Uterus (tissue), 4 donors: Measurements from ENCODE around the gene ANKRD23. TPM values are rescaled to one million over a fixed set of nuclear protein-coding genes. Genes with fewer than 3 reads are reported as not detected.

ENCODE experiments used
- DNase-seq, 2 donors: peaks; one replicate each; pipeline ENCODE4 v3.0.0-alpha.2; 2019 to 2020
- H3K27ac ChIP-seq, 2 donors: fragments of 200-600 bp; sonication (generic); 1 replicate in 1 of 2; 2 replicates in 1 of 2; pipeline ENCODE4 v1.5.1; 2016 to 2018
- H3K27me3 ChIP-seq, 2 donors: fragments of 200-600 bp; sonication (generic); one replicate each; pipeline ENCODE4 v1.5.1; 2018 to 2019; ENCODE audit warnings: control low read depth in 1 of 2
- H3K36me3 ChIP-seq, 2 donors: fragments of 200-600 bp; sonication (generic); one replicate each; pipeline ENCODE4 v1.5.1; 2019; ENCODE audit warnings: control low read depth in 1 of 2
- H3K4me1 ChIP-seq, 2 donors: fragments of 200-600 bp; sonication (generic); one replicate each; pipeline ENCODE4 v1.5.1; 2018 to 2019; ENCODE audit warnings: control low read depth in 1 of 2
- H3K4me3 ChIP-seq, 2 donors: fragments of 200-600 bp; sonication (generic); 1 replicate in 1 of 2; 2 replicates in 1 of 2; pipeline ENCODE4 v1.5.1; 2018 to 2019; ENCODE audit warnings: mild to moderate bottlenecking in 1 of 2
- H3K9me3 ChIP-seq, 2 donors: fragments of 200-600 bp; sonication (generic); one replicate each; pipeline ENCODE4 v1.5.1; 2019; ENCODE audit warnings: control low read depth in 1 of 2
- POLR2A ChIP-seq, 2 donors: fragments of 450-650 bp; IDR thresholded peaks; one replicate each; pipeline ENCODE4 v1.6.1; 2016; ENCODE audit warnings: antibody characterized with exemption in 2 of 2, mild to moderate bottlenecking in 1 of 2, moderate library complexity in 1 of 2
- intact Hi-C: fragments of 100-400 bp; cut with DNase I; formaldehyde crosslinking; loops from one replicate; pipeline ENCODE4 v1.15.1; 2023; ENCODE audit warnings: low total_unique reads
- total RNA-seq, 4 donors: library from RNA; depleted of rRNA in 3 of 4; stranded (reverse); fragments of >200 nt in 3 of 4; gene quantifications; one replicate each; pipeline versions ENCODE4 v1.1.0 to v1.2.4, GENCODE V29; 2014 to 2023
- TF ChIP-seq, protein P1 (sequence below), 4 experiments: fragments of 200-600 bp in 2 of 4; fragments of 450-650 bp in 2 of 4; sonication (generic) in 2 of 4; IDR thresholded peaks; one replicate each; pipeline ENCODE4 v1.5.1; 2016 to 2019; ENCODE audit warnings: antibody characterized with exemption in 4 of 4, mild to moderate bottlenecking in 2 of 4, moderate library complexity in 1 of 4
- donor health status: DM: yes; HTN: yes; CAD: no.

Gene ANKRD23
- total RNA-seq, 4 donors from 2014 or later: 4.4 to 23.2 (median 8.6) TPM

DNA sequence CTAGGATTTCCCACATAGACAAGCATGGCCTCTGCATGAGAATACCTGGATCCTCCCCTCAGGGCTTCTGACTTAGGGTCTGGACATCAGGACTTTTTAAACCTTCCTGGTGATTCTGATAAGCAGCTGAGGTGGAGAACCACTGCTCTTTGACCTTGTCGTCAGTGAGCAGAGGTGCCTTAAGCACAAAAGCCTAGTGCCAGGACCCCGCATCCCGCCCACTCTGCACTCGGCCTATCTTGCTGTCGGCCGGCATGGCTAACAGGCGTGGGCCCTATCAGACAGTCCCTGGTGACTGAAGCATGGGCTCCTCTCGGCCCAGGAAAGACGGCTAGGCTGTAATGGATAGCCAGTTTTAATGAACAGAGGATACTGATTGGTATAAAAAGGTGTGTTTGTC, 6.2 kb downstream of the ANKRD23 start:
- intact Hi-C loops: no loop called here
- H3K27me3 ChIP-seq: no peaks in the 10 kb centered on the region
- no peaks in the 10 kb centered on the region for H3K9me3 ChIP-seq
- TF ChIP-seq, protein P1, sequence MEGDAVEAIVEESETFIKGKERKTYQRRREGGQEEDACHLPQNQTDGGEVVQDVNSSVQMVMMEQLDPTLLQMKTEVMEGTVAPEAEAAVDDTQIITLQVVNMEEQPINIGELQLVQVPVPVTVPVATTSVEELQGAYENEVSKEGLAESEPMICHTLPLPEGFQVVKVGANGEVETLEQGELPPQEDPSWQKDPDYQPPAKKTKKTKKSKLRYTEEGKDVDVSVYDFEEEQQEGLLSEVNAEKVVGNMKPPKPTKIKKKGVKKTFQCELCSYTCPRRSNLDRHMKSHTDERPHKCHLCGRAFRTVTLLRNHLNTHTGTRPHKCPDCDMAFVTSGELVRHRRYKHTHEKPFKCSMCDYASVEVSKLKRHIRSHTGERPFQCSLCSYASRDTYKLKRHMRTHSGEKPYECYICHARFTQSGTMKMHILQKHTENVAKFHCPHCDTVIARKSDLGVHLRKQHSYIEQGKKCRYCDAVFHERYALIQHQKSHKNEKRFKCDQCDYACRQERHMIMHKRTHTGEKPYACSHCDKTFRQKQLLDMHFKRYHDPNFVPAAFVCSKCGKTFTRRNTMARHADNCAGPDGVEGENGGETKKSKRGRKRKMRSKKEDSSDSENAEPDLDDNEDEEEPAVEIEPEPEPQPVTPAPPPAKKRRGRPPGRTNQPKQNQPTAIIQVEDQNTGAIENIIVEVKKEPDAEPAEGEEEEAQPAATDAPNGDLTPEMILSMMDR (IDR thresholded peaks at IDR 0.05): no peak
- TF ChIP-seq POLR2A (IDR thresholded peaks at IDR 0.05): no peak
- DNase-seq: no peak
- H3K4me1 ChIP-seq: peaks cover 0 to 5% of the 10 kb centered on the region in 2 donors
- H3K36me3 ChIP-seq: no peaks in the 10 kb centered on the region
- no peak overlapping the region for H3K4me3 ChIP-seq
- H3K27ac ChIP-seq: no peak overlapping the region

DNA sequence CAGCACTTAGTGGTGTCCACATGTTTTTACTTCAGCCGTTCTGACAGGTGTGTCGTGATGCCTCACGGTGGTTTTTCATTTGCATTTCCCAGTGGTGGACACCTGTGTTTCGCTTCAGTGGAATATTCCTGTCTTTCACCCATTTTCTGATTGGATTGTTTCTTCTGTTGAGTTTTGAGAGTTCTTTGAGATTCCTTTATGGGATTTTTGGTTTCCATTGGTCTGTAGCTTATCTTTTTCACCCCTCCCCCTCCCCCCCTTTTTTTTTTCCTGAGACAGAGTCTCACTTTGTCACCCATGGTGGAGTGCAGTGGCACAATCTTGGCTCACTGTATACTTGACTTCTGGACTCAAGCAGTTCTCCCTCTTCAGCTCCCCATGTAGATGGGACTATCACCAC, 8.0 kb downstream of the ANKRD23 start:
- no peak overlapping the region for H3K27ac ChIP-seq
- intact Hi-C loops: no loop called here
- no peak for DNase-seq
- no peaks in the 10 kb centered on the region for H3K9me3 ChIP-seq
- H3K36me3 ChIP-seq: no peaks in the 10 kb centered on the region
- H3K4me3 ChIP-seq: no peak overlapping the region
- TF ChIP-seq, protein P1 (IDR thresholded peaks at IDR 0.05): no peak
- no peak for TF ChIP-seq POLR2A (IDR thresholded peaks at IDR 0.05)
- peaks cover 0 to 5% of the 10 kb centered on the region in 2 donors for H3K4me1 ChIP-seq
- H3K27me3 ChIP-seq: no peaks in the 10 kb centered on the region

DNA sequence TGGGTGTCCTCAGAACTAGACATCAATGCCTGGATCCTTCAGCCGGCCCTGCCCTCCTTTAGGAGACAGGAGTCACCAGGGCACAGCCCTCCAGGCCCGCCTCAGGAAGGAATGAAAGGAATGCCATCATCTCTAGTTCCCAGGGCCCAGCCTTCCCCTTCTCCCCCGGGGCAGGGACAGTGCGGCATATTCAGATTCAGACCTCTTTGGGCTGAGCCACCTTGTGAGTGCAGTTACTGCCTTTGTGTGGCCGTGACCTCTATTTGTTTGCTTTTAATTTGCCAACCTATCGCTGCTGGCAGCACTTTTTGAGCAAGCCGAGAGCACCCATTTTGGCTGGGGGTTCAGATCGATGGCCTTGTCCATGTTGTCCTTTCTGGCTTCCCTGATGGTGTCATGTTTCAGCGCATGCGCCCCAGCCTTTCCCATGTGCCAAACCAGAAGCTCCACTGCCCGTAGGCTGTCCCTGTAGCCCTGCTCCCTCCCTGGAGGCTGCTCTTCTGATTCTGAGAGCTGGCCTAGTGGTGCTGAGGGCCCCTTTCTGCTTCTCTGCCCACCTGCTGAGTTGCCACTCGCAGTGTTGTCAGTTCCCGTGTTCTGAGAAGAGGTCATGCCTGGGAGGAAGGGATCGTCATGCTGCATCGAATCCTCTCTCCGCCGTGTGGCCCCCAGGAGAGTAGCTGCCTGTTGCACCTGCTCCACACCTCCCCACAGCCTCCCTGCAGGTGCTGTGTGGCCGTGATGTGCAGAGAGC, 10.9 kb downstream of the ANKRD23 start:
- intact Hi-C loops: no loop called here
- Histone ChIP-seq H3K27ac (peak overlapping the region in 1 of 2 donors; percentile 44), H3K4me3 (no peak overlapping the region), H3K27me3 (no peaks in the 10 kb centered on the region), H3K36me3 (no peaks in the 10 kb centered on the region), H3K4me1 (no peaks in the 10 kb centered on the region), H3K9me3 (no peaks in the 10 kb centered on the region)
- peak; percentile 46 to 49 for DNase-seq
- TF ChIP-seq, protein P1 (IDR thresholded peaks at IDR 0.05): no peak

DNA sequence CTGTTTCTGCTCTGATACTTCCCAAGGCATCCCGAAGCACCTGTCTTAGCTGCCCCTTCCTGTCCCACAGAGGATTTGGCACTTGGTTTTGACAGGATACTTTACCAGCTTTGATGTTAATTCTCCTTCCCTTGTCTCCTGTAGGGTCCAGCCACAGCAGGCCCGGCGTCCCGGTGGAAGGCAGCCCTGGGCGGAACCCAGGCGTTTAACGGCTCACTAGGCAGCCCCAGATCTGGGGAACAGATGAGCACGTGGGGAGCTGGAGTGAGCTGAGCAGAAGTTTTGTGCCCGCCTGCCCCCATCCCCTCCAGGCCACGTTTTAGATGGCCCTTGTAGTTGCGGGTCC, 11.4 kb downstream of the ANKRD23 start:
- DNase-seq: no peak
- intact Hi-C loops: no loop called here
- Histone ChIP-seq H3K27ac (peak overlapping the region in 1 of 2 donors; percentile 44), H3K9me3 (no peaks in the 10 kb centered on the region), H3K4me3 (no peak overlapping the region), H3K27me3 (no peaks in the 10 kb centered on the region), H3K4me1 (no peaks in the 10 kb centered on the region), H3K36me3 (no peaks in the 10 kb centered on the region)
- TF ChIP-seq, protein P1 (IDR thresholded peaks at IDR 0.05): no peak
- no peak for TF ChIP-seq POLR2A (IDR thresholded peaks at IDR 0.05)

DNA sequence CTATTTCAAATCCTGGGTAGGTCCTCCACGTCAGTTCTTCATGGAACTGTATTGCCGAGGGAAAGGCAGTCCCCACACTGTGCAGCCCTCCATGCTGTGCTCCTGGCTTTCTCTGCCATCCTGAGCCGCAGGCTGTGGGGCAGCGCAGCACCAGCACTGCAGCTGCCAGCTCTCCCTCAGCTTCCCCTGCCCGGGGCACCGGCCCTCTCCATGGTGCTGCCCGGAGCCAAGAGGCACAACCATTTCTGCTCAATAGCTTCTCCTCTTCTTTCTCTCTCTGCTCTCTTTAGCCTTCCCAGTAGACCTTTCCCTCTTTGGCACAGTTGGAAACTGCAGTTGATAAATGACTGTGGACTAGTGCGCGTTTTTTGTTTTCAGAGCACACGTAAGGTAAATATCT, 12.1 kb downstream of the ANKRD23 start:
- no peaks in the 10 kb centered on the region for H3K36me3 ChIP-seq
- no peak overlapping the region for H3K27ac ChIP-seq

More for the DNA sequence above, 12.1 kb downstream of the ANKRD23 start:
- Histone ChIP-seq H3K4me3 (no peak overlapping the region), H3K4me1 (no peaks in the 10 kb centered on the region), H3K27me3 (no peaks in the 10 kb centered on the region), H3K9me3 (no peaks in the 10 kb centered on the region)
- intact Hi-C loops: no loop called here
- no peak for DNase-seq
- TF ChIP-seq, protein P1 (IDR thresholded peaks at IDR 0.05): no peak
- TF ChIP-seq POLR2A (IDR thresholded peaks at IDR 0.05): no peak
